Duodenal mucosa (tissue), 2 donors: ENCODE data around the gene BMI1.

ENCODE experiments used
- H3K27ac ChIP-seq: one replicate; pipeline ENCODE4 v1.7.0; 2013; ENCODE audit warnings: low read depth, low read length
- H3K27me3 ChIP-seq, 2 donors: one replicate each; pipeline ENCODE4 v1.7.0; 2013; ENCODE audit warnings: low read length in 2 of 2, control low read depth in 1 of 2; ENCODE audit not compliant: insufficient read depth in 2 of 2, control insufficient read depth in 1 of 2
- H3K36me3 ChIP-seq, 2 donors: one replicate each; pipeline ENCODE4 v1.7.0; 2013; ENCODE audit warnings: low read length in 2 of 2, control low read depth in 1 of 2; ENCODE audit not compliant: insufficient read depth in 2 of 2, control insufficient read depth in 1 of 2
- H3K4me1 ChIP-seq, 2 donors: one replicate each; pipeline ENCODE4 v1.7.0; 2013; ENCODE audit warnings: low read length in 2 of 2, control low read depth in 1 of 2; ENCODE audit not compliant: insufficient read depth in 2 of 2, control insufficient read depth in 1 of 2
- H3K4me3 ChIP-seq, 2 donors: one replicate each; pipeline ENCODE4 v1.7.0; 2013; ENCODE audit warnings: low read length in 2 of 2, low read depth in 1 of 2
- H3K9ac ChIP-seq, 2 donors: one replicate each; pipeline ENCODE4 v1.7.0; 2013; ENCODE audit warnings: low read length in 2 of 2, low read depth in 1 of 2
- H3K9me3 ChIP-seq, 2 donors: one replicate each; pipeline ENCODE4 v1.7.0; 2013; ENCODE audit warnings: low read length in 2 of 2, control low read depth in 1 of 2; ENCODE audit not compliant: control insufficient read depth in 1 of 2

BMI1 gene

GRCh38 chr10:22325272-22326144 is 4.6 kb downstream of the BMI1 start:
- Histone ChIP-seq H3K4me1 (peaks cover 15 to 29% of the 10 kb centered on the region in 2 donors), H3K36me3 (peaks cover 14 to 15% of the 10 kb centered on the region in 2 donors), H3K27ac (peak overlapping the region; percentile 44), H3K9me3 (no peaks in the 10 kb centered on the region), H3K27me3 (peaks cover 14 to 33% of the 10 kb centered on the region in 2 donors), H3K9ac (peak overlapping the region; percentile 46 to 61), H3K4me3 (peak overlapping the region; percentile 71 to 76)

- Histone ChIP-seq H3K4me1 (peaks cover 15 to 29% of the 10 kb centered on the region in 2 donors), H3K9me3 (no peaks in the 10 kb centered on the region), H3K27ac (no peak overlapping the region), H3K36me3 (peaks cover 14 to 15% of the 10 kb centered on the region in 2 donors), H3K4me3 (peak overlapping the region; percentile 71 to 73), H3K27me3 (peaks cover 14 to 33% of the 10 kb centered on the region in 2 donors), H3K9ac (peak overlapping the region; percentile 34 to 61)
These were observed 5.3 kb downstream of the BMI1 start for GRCh38 chr10:22326145-22326702.

GRCh38 chr10:22329150-22329549 is 8.3 kb downstream of the BMI1 start:
- H3K9ac ChIP-seq: no peak overlapping the region
- peaks cover 6 to 18% of the 10 kb centered on the region in 2 donors for H3K27me3 ChIP-seq
- no peaks in the 10 kb centered on the region for H3K9me3 ChIP-seq
- H3K4me1 ChIP-seq: peaks cover 8 to 22% of the 10 kb centered on the region in 2 donors
- no peak overlapping the region for H3K4me3 ChIP-seq
- peaks cover 14 to 15% of the 10 kb centered on the region in 2 donors for H3K36me3 ChIP-seq
- H3K27ac ChIP-seq: no peak overlapping the region

GRCh38 chr10:22332116-22332692 is 11.3 kb downstream of the BMI1 start:
- Histone ChIP-seq H3K9me3 (no peaks in the 10 kb centered on the region), H3K9ac (no peak overlapping the region), H3K36me3 (peaks cover 14 to 15% of the 10 kb centered on the region in 2 donors), H3K27ac (no peak overlapping the region), H3K4me3 (no peak overlapping the region), H3K27me3 (peaks cover 33 to 38% of the 10 kb centered on the region in 2 donors), H3K4me1 (peaks cover 5 to 12% of the 10 kb centered on the region in 2 donors)

- Histone ChIP-seq H3K27ac (no peak overlapping the region), H3K27me3 (peaks cover 45 to 50% of the 10 kb centered on the region in 2 donors), H3K36me3 (peaks cover 14% of the 10 kb centered on the region in 2 donors), H3K9me3 (no peaks in the 10 kb centered on the region), H3K4me1 (peaks cover 5 to 12% of the 10 kb centered on the region in 2 donors), H3K4me3 (peak overlapping the region in 1 of 2 donors; percentile 38), H3K9ac (no peak overlapping the region)
These were observed 12.5 kb downstream of the BMI1 start for GRCh38 chr10:22333167-22333974.

GRCh38 chr10:22333975-22334282 is 13.0 kb downstream of the BMI1 start:
- Histone ChIP-seq H3K27ac (no peak overlapping the region), H3K27me3 (peaks cover 51 to 56% of the 10 kb centered on the region in 2 donors), H3K4me3 (peak overlapping the region in 1 of 2 donors; percentile 87), H3K4me1 (peaks cover 5 to 12% of the 10 kb centered on the region in 2 donors), H3K36me3 (peaks cover 11 to 12% of the 10 kb centered on the region in 2 donors), H3K9me3 (no peaks in the 10 kb centered on the region), H3K9ac (no peak overlapping the region)

- Histone ChIP-seq H3K27me3 (peaks cover 57 to 62% of the 10 kb centered on the region in 2 donors), H3K27ac (no peak overlapping the region), H3K4me3 (peak overlapping the region; percentile 74 to 87), H3K9ac (peak overlapping the region; percentile 45 to 46), H3K9me3 (no peaks in the 10 kb centered on the region), H3K36me3 (peaks cover 5 to 6% of the 10 kb centered on the region in 2 donors), H3K4me1 (peaks cover 5 to 12% of the 10 kb centered on the region in 2 donors)
These were observed 13.7 kb downstream of the BMI1 start for GRCh38 chr10:22334414-22335172.

- Histone ChIP-seq H3K4me3 (peak overlapping the region; percentile 74 to 87), H3K9ac (peak overlapping the region; percentile 45 to 46), H3K36me3 (no peaks in the 10 kb centered on the region), H3K4me1 (peaks cover 9 to 17% of the 10 kb centered on the region in 2 donors), H3K27me3 (peaks cover 59 to 66% of the 10 kb centered on the region in 2 donors), H3K27ac (no peak overlapping the region), H3K9me3 (no peaks in the 10 kb centered on the region)
These were observed 14.5 kb downstream of the BMI1 start for GRCh38 chr10:22335173-22335933.
